Cardiac muscle cell (in vitro differentiated cells and primary cell): ENCODE results near the gene PLLP. TPM values are rescaled to one million over a fixed set of nuclear protein-coding genes. Genes with fewer than 3 reads are reported as not detected.

Experiments used
- DNase-seq, 2 donors: peaks; one replicate each; pipeline versions ENCODE4 v3.0.0 to v3.0.0-alpha.2; 2010 to 2017; ENCODE audit warnings: low read depth in 1 of 2, low spot score in 1 of 2
- H3K27ac ChIP-seq: fragments of 200-600 bp; sonication (generic); 2 replicates; pipeline ENCODE4 v1.5.1; 2016
- H3K27me3 ChIP-seq: fragments of 200-600 bp; sonication (generic); 2 replicates; pipeline ENCODE4 v1.6.0; 2016; ENCODE audit warnings: control low read depth
- H3K36me3 ChIP-seq: fragments of 200-600 bp; sonication (generic); 2 replicates; pipeline ENCODE4 v1.5.1; 2016; ENCODE audit warnings: control low read depth
- H3K4me1 ChIP-seq: fragments of 200-600 bp; sonication (generic); 2 replicates; pipeline ENCODE4 v1.8.1; 2017; ENCODE audit warnings: low read depth, mild to moderate bottlenecking, mixed run types
- H3K4me3 ChIP-seq: fragments of 200-600 bp; sonication (generic); 2 replicates; pipeline ENCODE4 v1.5.1; 2016; ENCODE audit warnings: mild to moderate bottlenecking
- H3K9me3 ChIP-seq: fragments of 200-600 bp; sonication (generic); 2 replicates; pipeline ENCODE4 v1.5.1; 2017; ENCODE audit warnings: low read depth, mild to moderate bottlenecking, control low read depth
- CTCF ChIP-seq: IDR thresholded peaks from 2 replicates; pipeline ENCODE4 v1.5.1; 2012; ENCODE audit warnings: low read depth, mild to moderate bottlenecking, low read length
- polyA plus RNA-seq: library from polyadenylated mRNA; unstranded; fragments of >200 nt; fragmentation: Nextera tagmentation; extraction: Ambion mirVana; gene quantifications from 2 replicates; pipeline ENCODE4 v1.2.1, GENCODE V29; 2016
- total RNA-seq: library from RNA; depleted of rRNA; stranded (reverse); fragments of >200 nt; gene quantifications from 2 replicates; pipeline ENCODE4 v1.2.3, GENCODE V29; 2016

The PLLP gene
- total and polyA plus RNA-seq, 2 experiments from 2014 or later, result 6.4 to 14.2 TPM

DNA sequence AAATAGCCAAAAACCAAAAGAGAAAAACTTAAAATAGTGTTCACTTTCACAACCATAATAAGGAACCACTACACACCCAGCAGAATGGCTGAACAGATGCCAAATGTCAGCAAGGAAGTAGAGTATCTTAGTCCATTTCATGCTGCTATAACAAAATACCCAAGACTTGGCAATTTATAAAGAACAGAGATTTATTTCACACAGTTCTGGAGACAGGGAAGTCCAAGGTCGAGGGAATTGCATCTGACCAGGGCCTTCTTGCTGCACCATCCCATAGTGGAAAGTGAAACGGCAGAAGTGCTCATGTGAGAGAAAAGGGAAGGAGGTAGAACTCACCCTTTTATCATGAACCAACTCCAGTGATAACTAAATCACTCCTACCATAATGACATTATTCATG, 40.3 kb upstream of the PLLP start:
- TF ChIP-seq CTCF, result no peak
- H3K4me3 ChIP-seq, result no peak overlapping the region
- no peaks in the 10 kb centered on the region for H3K36me3 ChIP-seq
- H3K27ac ChIP-seq, result no peak overlapping the region
- no peaks in the 10 kb centered on the region for H3K27me3 ChIP-seq
- no peaks in the 10 kb centered on the region for H3K4me1 ChIP-seq
- no peak for DNase-seq
- H3K9me3 ChIP-seq, result no peaks in the 10 kb centered on the region

DNA sequence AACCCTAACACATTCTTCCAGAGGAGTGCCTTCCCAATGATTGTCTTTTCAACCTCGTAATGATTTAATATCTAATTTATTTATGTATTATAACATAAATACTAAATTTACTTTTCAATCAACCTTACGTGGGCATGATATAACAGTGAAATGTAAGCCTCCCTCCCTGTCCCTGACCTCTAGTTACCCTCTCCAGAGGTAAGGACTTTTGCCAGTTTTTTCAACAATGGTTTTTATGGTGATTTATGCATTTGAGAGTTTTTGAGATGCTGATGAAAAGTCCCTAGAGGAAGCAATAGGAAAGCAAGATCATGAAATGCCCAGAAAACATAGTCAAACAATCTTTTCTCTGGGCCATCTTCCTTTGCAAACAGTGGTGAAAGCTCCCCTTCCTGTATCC, 35.2 kb upstream of the PLLP start:
- H3K27me3 ChIP-seq, result no peaks in the 10 kb centered on the region
- no peak for TF ChIP-seq CTCF
- H3K4me3 ChIP-seq, result no peak overlapping the region
- DNase-seq, result no peak
- peaks cover 8% of the 10 kb centered on the region for H3K4me1 ChIP-seq
- no peaks in the 10 kb centered on the region for H3K36me3 ChIP-seq
- no peaks in the 10 kb centered on the region for H3K9me3 ChIP-seq
- no peak overlapping the region for H3K27ac ChIP-seq

DNA sequence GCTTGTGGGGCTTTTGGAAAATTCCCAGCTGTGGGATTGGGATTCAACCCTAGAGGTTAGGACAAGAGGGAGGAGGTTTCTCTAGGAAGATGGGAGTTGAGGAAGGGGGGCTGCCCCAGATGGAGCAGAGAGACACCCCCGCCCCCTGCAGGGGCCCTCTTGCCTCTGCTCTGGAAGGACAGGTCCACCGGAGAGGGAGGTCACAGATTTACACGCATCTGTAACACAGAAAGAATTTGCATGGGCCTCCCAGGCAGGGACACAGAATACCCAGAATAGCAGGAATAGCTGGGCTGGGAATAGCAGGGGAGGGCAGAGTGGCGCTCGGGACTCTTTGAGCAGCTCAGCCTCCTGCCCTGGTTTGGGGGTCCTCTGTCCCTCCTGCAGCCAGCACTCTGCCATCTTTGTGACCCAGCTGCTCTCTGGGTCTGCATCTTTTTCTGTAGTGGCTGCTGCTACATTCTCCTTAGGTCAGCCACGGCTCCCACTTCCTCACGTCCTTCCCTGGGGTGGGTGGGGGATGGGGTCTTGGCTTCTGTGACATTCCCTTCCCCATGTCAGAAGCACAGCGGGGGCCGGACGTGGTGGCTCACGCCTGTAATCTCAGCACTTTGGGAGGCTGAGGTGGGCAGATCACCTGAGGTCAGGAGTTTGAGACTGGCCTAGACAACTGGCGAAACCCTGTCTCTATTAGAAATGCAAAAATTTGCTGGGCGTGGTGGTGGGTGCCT, 33.9 kb upstream of the PLLP start:
- H3K9me3 ChIP-seq, result no peaks in the 10 kb centered on the region
- no peak overlapping the region for H3K4me3 ChIP-seq
- DNase-seq, result peak in 1 of 2 donors; percentile 71
- H3K4me1 ChIP-seq, result peaks cover 8% of the 10 kb centered on the region
- no peaks in the 10 kb centered on the region for H3K27me3 ChIP-seq
- H3K36me3 ChIP-seq, result no peaks in the 10 kb centered on the region
- peak overlapping the region; percentile 65 for H3K27ac ChIP-seq
- TF ChIP-seq CTCF, result no peak

DNA sequence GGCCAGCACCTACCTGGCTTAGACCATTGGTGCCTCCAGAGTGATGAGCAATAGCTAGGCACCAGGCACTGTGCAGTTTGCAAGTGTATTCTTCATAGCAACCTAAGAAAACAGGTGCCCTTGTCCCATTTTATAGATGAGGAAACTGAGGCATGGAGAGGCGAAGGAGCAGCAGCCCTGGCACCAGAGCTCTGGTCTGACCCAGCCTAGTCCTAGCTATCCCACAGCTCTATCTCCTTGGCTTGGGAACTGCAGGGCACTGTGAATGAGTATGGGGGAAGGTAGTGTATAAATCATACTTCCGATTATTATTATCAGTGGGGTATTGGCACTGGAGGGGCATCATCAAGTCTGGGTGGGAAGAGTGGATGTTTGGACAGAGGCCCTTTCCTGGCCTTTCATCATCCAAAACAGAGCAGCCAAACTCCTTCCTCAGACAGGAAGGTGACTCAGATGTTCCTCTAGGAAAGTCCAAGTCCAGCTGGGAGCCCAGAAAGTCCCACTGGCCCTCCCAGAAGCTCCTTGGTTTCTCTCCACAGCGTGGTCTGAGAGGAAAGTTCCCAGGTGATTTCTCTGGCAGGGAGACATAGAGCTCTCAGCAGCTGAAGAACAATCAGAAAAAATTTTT, 32.0 kb upstream of the PLLP start:
- H3K4me3 ChIP-seq, result no peak overlapping the region
- peak in 1 of 2 donors; percentile 95 for DNase-seq
- TF ChIP-seq CTCF, result no peak
- no peaks in the 10 kb centered on the region for H3K9me3 ChIP-seq
- H3K27ac ChIP-seq, result no peak overlapping the region
- H3K36me3 ChIP-seq, result no peaks in the 10 kb centered on the region
- no peaks in the 10 kb centered on the region for H3K27me3 ChIP-seq
- H3K4me1 ChIP-seq, result peaks cover 8% of the 10 kb centered on the region

- no peak for DNase-seq
- TF ChIP-seq CTCF, result no peak
- no peaks in the 10 kb centered on the region for H3K27me3 ChIP-seq
- H3K9me3 ChIP-seq, result no peaks in the 10 kb centered on the region
- H3K27ac ChIP-seq, result no peak overlapping the region
- H3K4me3 ChIP-seq, result no peak overlapping the region
- peaks cover 8% of the 10 kb centered on the region for H3K4me1 ChIP-seq
- H3K36me3 ChIP-seq, result no peaks in the 10 kb centered on the region
These were observed 30.9 kb upstream of the PLLP start for GRCh38 chr16:57315416-57315815.
